Activated CD8-positive, alpha-beta memory T cell treated with anti-CD3 and anti-CD28 coated beads, Interleukin-2, amount 10 ng/mL, durations not matched to agents 7 days and 5 days (primary cell): ENCODE data around the gene NKD1. TPM values are rescaled to one million over a fixed set of nuclear protein-coding genes. Genes with fewer than 3 reads are reported as not detected.
A peak's percentile ranks its signal among the peaks of the same experiment; 100 is the strongest.

Experiments
- ATAC-seq: fragments of 150-1000 bp; cut with Tn5 transposase; one replicate; pipeline ENCODE4 v1.10.0; 2021; ENCODE audit warnings: moderate library complexity
- CTCF ChIA-PET: fragments of 350-600 bp; sonication (Branson Sonifier 250); formaldehyde crosslinking; loops from one replicate; lab custom pipeline; 2021; ENCODE audit warnings: antibody characterized with exemption; lab: Charles Lee
- DNase-seq: peaks from one replicate; pipeline ENCODE4 v3.0.0-alpha.2; 2020
- H3K27ac Mint-ChIP-seq: one replicate; pipeline ENCODE4 v1.8.0; 2021; ENCODE audit warnings: mild to moderate bottlenecking, mixed read lengths
- H3K27me3 Mint-ChIP-seq: one replicate; pipeline ENCODE4 v1.8.0; 2021; ENCODE audit warnings: mixed read lengths
- H3K36me3 Mint-ChIP-seq: one replicate; pipeline ENCODE4 v1.8.0; 2021; ENCODE audit warnings: mild to moderate bottlenecking, mixed read lengths
- H3K4me1 Mint-ChIP-seq: one replicate; pipeline ENCODE4 v1.8.0; 2021; ENCODE audit warnings: mixed read lengths
- H3K4me3 Mint-ChIP-seq: one replicate; pipeline ENCODE4 v1.8.0; 2021; ENCODE audit warnings: mild to moderate bottlenecking, moderate library complexity, mixed read lengths
- H3K9me3 Mint-ChIP-seq: one replicate; pipeline ENCODE4 v1.8.0; 2022; ENCODE audit warnings: low read depth, mixed read lengths
- total RNA-seq, 2 experiments: library from RNA; stranded (reverse); gene quantifications; one replicate each; pipeline ENCODE4 v1.2.3, GENCODE V29; 2021

Gene NKD1
- total RNA-seq, 2 experiments from 2014 or later = 0.33 to 2.1 TPM

DNA sequence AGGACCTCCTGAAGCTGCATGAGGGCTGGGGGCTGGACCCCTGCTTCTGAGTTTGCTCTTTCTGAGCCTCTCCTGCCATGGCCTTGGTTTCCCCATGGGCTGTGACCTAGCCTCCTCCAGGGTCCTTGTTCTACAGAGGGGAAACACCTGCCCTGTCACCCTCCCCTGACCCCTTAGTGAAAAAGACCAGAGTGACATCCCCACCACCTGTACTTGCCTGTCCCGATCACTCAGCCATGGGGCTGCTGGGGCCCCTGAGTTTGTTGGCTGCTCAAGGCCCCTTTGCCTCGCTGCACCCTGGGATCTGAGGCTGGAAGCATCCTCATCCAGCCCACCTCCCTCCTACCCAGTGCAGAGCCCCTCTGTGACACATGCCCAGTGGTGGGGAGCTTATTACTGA is 146.0 kb downstream of the NKD1 start:
- DNase-seq (no peak), ATAC-seq (no peak)
- H3K4me1 Mint-ChIP-seq = peaks cover 62% of the 10 kb centered on the region
- H3K9me3 Mint-ChIP-seq = no peaks in the 10 kb centered on the region
- H3K36me3 Mint-ChIP-seq = peaks cover 5% of the 10 kb centered on the region
- peak overlapping the region; percentile 34 for H3K27ac Mint-ChIP-seq
- peak overlapping the region; percentile 77 for H3K4me3 Mint-ChIP-seq
- H3K27me3 Mint-ChIP-seq = no peaks in the 10 kb centered on the region
- CTCF ChIA-PET = interaction anchor here (0.8 to 5.2 kb wide), 3 partner anchors 9 to 52 kb away, joined by 4 to 31 read pairs (median 10); no protein-coding TSS in a partner anchor

DNA sequence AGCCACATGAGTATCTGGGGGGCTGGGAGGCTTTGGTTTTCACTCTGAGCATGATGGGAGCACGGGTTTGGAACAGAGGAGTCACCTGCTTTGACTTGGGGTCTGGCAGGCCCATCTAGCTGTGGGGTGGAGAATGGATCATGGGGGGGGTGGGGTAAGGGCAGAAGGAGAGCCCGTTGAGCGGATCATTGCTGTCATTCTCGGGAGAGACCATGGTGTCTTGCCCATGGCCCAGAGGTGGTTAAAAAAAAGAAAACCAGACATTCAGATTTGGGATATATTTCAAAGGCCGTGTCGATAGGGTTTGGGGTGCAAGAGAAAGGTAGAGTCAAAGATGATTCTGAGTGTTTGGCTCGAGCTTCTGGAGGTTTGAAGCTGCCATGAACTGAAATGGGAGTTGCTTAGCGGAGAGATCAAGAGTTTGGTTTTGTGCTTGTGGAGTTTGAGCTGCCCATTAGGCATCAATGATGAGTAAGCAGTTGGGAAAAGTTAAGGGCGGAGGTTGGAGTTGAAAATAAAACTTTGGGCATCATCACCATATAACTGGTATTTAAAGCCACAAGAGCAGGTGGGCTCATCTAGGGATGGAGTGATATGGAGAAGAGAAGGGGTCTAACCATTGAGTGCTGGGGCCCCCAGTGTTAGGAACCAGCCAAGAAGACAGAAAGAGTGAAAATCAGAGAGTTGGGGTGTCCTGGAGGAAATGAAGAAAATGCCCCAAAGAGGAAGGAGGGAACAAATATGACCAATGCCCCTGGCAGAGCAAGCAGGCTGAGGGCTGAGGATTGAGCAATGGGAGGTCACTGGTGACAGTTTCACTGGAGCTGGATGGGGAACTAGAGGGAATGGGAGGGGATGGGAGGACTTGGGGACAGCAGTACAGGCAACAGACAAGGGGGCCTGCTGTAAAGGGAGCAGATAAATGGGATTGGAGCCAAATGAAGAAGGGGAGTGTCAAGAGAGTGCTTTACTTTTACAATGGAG is 147.1 kb downstream of the NKD1 start:
- CTCF ChIA-PET = interaction anchor here (0.7 to 5.2 kb wide), 5 partner anchors 10 to 41 kb away, joined by 3 to 31 read pairs (median 8); partner anchors contain the start of gene SNX20
- Mint-ChIP-seq H3K4me1 (peaks cover 69% of the 10 kb centered on the region), H3K27me3 (no peaks in the 10 kb centered on the region), H3K4me3 (no peak overlapping the region), H3K36me3 (peaks cover 5% of the 10 kb centered on the region), H3K27ac (peak overlapping the region; percentile 93), H3K9me3 (no peaks in the 10 kb centered on the region)
- ATAC-seq (no peak), DNase-seq (no peak)

DNA sequence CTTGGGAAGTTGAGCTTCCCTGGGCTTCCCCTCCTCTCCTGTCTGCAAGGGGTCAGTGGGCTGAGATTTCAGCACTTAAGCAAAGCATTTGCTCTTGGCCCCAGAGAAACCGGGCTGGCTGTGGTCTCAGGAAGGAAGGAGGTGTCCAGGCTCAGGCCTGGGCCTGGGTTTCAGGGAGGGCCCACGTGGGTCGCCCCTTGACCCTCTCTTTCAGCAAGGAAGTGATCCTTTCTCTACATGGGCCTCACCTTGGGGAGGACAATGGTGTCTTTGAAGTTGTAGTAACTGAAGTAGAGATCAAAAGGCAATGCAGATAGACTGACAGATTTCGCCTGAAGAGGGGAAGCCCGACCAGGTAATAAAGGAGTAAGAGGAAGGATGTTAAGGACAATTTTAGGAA is 147.9 kb downstream of the NKD1 start:
- ATAC-seq (no peak), DNase-seq (no peak)
- CTCF ChIA-PET = interaction anchor here (0.9 to 5.2 kb wide), 5 partner anchors 11 to 110 kb away, joined by 3 to 31 read pairs (median 8); partner anchors contain the start of gene CYLD
- Mint-ChIP-seq H3K27me3 (no peaks in the 10 kb centered on the region), H3K27ac (peak overlapping the region; percentile 93), H3K36me3 (peaks cover 12% of the 10 kb centered on the region), H3K9me3 (no peaks in the 10 kb centered on the region), H3K4me1 (peaks cover 69% of the 10 kb centered on the region), H3K4me3 (peak overlapping the region; percentile 37)

- no peaks in the 10 kb centered on the region for H3K27me3 Mint-ChIP-seq
- H3K4me3 Mint-ChIP-seq = peak overlapping the region; percentile 82
- peak overlapping the region; percentile 93 for H3K27ac Mint-ChIP-seq
- H3K36me3 Mint-ChIP-seq = peaks cover 18% of the 10 kb centered on the region
- H3K4me1 Mint-ChIP-seq = peaks cover 72% of the 10 kb centered on the region
- CTCF ChIA-PET = interaction anchor here (0.9 to 5.2 kb wide), 6 partner anchors 12 to 109 kb away, joined by 3 to 31 read pairs (median 6); partner anchors contain the start of gene CYLD
- no peaks in the 10 kb centered on the region for H3K9me3 Mint-ChIP-seq
- DNase-seq (peak; percentile 86), ATAC-seq (peak; percentile 75)
These were observed 148.6 kb downstream of the NKD1 start for GRCh38 chr16:50696575-50697420.

GRCh38 chr16:50697421-50697715 is 149.2 kb downstream of the NKD1 start:
- Mint-ChIP-seq H3K4me1 (peaks cover 70% of the 10 kb centered on the region), H3K4me3 (peak overlapping the region; percentile 82), H3K9me3 (no peaks in the 10 kb centered on the region), H3K27me3 (no peaks in the 10 kb centered on the region), H3K36me3 (peaks cover 20% of the 10 kb centered on the region), H3K27ac (peak overlapping the region; percentile 93)
- ATAC-seq (no peak), DNase-seq (no peak)
- CTCF ChIA-PET = interaction anchor here (0.9 to 5.2 kb wide), 6 partner anchors 10 to 109 kb away, joined by 3 to 31 read pairs (median 4); no protein-coding TSS in a partner anchor

GRCh38 chr16:50697881-50698767 is 149.9 kb downstream of the NKD1 start:
- ATAC-seq (peak; percentile 47), DNase-seq (peak; percentile 63)

More at GRCh38 chr16:50697881-50698767, 149.9 kb downstream of the NKD1 start:
- Mint-ChIP-seq H3K36me3 (peaks cover 25% of the 10 kb centered on the region), H3K4me3 (peak overlapping the region; percentile 82), H3K27ac (peak overlapping the region; percentile 93), H3K9me3 (no peaks in the 10 kb centered on the region), H3K4me1 (peaks cover 65% of the 10 kb centered on the region), H3K27me3 (no peaks in the 10 kb centered on the region)
- CTCF ChIA-PET = interaction anchor here (0.8 to 5.2 kb wide), 10 partner anchors 11 to 108 kb away, joined by 3 to 31 read pairs (median 4); no protein-coding TSS in a partner anchor

Other genes with a start within 250 kb of the NKD1 start
- gene BRD7, start 179.4 kb upstream of the NKD1 start, total RNA-seq = 100 to 1,000 TPM in 1 of 2 experiments, 10 to 100 TPM in 1; 85.0 to 102 TPM
- 10 to 100 TPM; 60.0 to 72.1 TPM for gene SNX20, start 132.9 kb downstream of the NKD1 start, total RNA-seq
- gene NOD2, start 145.2 kb downstream of the NKD1 start, total RNA-seq = 10 to 100 TPM in 1 of 2 experiments, 1 to 10 TPM in 1; 6.5 to 10.7 TPM
- gene CYLD, start 193.7 kb downstream of the NKD1 start, total RNA-seq = 100 to 1,000 TPM; 135 to 195 TPM